ENCODE data around the gene C1RL.
A peak's percentile ranks its signal among the peaks of the same experiment; 100 is the strongest.

C1RL gene

GRCh38 chr12:7108796-7109571, at the start of gene C1RL:
Gene C1RL (minus strand): TSS chr12:7109214. CDS start chr12:7109180, 34 bp downstream.
- peak; percentile 71 for DNase-seq (ENCODE audit: low read depth)

- DNase-seq (ENCODE audit: low read depth) = no peak
Measured at GRCh38 chr12:7157391-7157790, 48.4 kb upstream of the C1RL start.

GRCh38 chr12:7156259-7157197, 47.5 kb upstream of the C1RL start:
- DNase-seq (ENCODE audit: low read depth) = no peak

DNA sequence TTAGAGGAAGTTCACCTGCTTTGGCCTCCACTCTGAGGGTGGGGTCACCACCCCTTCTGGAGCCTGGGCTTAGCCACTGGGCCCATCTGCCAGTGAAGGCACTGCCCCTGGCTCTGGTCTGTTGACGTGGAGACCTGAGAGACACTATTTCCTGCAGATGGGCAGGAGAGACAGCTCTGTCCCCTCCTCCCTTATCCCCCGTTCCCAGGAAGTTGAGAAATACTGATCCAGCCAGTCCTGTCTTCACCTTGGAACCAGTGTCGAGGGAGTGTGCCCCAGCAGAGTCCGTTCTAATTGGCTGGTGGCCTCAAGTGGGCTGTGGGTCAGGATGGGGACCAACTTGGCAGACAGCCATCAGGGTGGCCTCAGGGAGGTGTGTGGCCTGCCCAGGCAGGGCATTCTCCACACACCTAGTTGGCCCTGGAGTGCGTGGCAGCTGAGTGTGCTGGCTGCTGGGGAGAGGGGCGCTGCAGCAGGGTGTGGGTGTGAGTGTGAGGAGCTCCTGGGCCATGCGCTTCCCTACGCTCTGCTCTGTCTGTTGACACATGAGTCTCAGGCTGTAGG, 46.5 kb upstream of the C1RL start:
- DNase-seq (ENCODE audit: low read depth) = no peak

- no peak for DNase-seq (ENCODE audit: low read depth)
Measured at GRCh38 chr12:7154901-7155470, 46.0 kb upstream of the C1RL start.

DNA sequence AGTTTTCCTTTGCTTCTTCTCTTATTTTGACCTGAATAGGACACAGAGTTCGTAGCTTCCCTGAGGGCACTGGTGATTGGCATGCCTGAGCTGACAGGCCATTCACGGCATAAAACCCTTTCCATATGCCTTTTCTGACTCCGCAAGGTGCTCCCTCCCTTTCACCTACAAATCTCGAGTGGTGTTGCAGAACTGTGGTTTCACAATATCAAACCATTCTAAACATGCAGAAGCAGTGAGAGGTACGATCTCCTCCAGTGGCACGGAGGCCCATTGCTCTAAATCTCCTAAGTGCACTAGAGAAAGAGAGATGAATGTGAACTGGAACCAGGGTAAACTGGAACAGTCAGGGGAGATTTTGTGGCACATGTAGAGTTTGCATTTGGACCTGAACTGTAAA, 45.0 kb upstream of the C1RL start:
- no peak for DNase-seq (ENCODE audit: low read depth)

DNA sequence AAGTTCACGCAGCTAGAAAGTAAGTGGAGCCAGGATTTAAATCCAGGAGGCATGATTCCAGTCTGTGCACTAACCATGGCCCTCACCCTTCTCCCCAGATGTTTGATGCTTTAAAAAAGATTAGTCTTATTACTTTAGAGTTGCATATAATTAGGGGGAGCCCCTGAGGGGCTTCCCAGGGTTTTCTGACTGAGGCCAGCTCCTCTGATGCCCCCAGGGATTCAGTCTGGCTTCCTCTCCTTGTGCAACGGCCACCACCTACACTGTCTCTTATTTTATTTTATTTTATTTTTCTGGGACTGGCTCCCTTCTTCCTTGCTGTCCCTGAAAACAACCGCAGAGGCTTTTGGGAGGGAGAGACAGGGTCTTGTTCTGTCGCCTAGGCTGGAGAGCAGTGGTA, 43.8 kb upstream of the C1RL start:
- no peak for DNase-seq (ENCODE audit: low read depth)

GRCh38 chr12:7151532-7151931, 42.5 kb upstream of the C1RL start:
- no peak for DNase-seq (ENCODE audit: low read depth)

GRCh38 chr12:7150841-7151240, 41.8 kb upstream of the C1RL start:
- DNase-seq (ENCODE audit: low read depth) = no peak

DNA sequence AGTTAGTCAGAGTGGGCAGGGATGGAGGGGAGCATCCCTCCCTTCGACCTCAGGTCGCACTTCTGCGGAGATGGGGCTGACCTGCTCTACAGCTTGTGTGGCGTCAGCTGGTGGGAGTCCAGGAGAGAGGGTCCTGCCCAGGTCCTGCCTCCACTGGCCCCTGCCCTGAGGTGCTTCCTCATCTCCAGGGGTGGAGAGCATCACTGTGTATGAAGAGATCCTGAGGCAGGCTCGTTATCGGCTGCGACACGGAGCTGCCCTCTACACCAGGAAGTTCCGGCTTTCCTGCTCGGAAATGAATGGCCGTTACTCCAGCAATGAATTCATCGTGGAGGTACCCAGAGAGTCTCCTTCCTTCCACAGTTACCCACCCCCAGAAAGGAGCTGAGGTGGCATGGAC, 41.3 kb upstream of the C1RL start:
- no peak for DNase-seq (ENCODE audit: low read depth)

- DNase-seq (ENCODE audit: low read depth) = no peak
Measured at GRCh38 chr12:7146906-7147305, 37.9 kb upstream of the C1RL start.

GRCh38 chr12:7146228-7146627, 37.2 kb upstream of the C1RL start:
- no peak for DNase-seq (ENCODE audit: low read depth)

DNA sequence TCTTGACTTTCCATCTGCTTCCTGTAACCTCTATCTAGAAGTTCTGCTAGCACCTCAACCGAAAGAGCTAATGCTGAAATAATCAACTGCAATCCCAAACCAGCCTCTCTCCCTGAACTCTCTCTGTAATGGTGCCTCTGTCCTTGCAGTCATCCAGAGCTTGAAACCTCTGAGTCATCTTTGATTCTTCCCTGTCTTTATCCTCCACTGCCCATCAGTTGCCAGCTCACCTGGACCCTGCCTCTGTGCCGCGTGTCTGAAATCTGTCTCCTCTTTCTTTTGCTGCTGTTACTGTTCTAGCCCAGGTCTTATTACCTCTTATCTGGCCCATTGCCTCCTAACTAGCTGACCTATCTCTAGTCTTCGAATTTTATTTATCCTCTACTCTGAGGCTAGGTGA, 36.7 kb upstream of the C1RL start:
- no peak for DNase-seq (ENCODE audit: low read depth)

- no peak for DNase-seq (ENCODE audit: low read depth)
Measured at GRCh38 chr12:7144414-7145120, 35.6 kb upstream of the C1RL start.

- DNase-seq (ENCODE audit: low read depth) = no peak
Measured at GRCh38 chr12:7143564-7143963, 34.5 kb upstream of the C1RL start.

GRCh38 chr12:7142809-7143465, 33.9 kb upstream of the C1RL start:
- DNase-seq (ENCODE audit: low read depth) = no peak

- DNase-seq (ENCODE audit: low read depth) = peak; percentile 25
Measured at GRCh38 chr12:7142056-7142644, 33.1 kb upstream of the C1RL start.

DNA sequence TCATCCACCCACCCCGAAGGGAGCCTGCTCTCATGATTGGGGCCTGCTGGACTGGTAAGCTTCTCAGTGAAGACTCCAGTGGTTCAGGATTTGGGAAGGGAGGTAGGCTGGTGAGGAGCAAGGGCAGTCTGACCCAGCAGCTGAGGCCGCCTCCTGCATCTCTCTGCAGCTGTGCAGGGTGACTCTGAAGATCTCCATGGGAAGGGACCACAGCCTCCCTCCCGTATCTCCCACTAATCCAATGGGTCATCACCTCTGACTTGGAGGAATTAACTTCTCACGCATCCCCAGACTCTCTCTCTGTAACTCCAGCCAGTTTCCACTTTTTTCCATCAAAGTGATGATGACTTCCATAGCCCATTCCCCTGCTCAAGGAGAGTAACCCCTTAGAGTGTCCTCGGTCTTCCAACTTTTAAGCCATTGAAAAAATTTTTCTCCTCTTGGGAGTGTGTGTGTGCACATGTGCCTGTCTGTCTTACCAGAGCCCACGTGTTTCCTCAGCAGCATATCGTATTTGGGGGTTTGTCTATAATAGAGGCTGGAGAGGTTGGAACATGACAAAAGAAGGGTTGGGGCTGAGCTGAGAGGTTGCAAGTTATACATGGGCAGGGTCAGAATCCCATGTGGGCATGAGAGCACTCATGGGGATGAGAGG, 32.5 kb upstream of the C1RL start:
- DNase-seq (ENCODE audit: low read depth) = no peak

DNA sequence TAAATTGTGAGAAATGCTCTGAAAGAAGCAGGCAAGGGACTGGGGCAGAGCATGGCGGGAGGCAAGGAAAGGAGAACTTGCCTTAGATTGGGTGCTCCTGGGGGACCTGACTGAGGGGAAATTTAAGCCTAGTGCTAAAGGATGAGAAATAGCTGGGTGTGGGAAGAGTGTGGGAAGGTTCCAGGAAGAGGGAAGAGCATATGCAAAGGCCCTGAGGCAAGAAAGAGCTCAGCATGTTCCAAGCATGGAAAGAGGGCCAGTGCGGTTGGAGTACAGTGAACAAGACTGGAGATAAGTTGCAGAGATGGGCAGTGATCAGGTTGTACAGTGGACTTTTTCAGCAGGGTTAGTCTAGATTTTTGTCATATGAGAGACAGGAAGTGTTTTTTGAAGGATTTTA, 30.2 kb upstream of the C1RL start:
- no peak for DNase-seq (ENCODE audit: low read depth)

DNA sequence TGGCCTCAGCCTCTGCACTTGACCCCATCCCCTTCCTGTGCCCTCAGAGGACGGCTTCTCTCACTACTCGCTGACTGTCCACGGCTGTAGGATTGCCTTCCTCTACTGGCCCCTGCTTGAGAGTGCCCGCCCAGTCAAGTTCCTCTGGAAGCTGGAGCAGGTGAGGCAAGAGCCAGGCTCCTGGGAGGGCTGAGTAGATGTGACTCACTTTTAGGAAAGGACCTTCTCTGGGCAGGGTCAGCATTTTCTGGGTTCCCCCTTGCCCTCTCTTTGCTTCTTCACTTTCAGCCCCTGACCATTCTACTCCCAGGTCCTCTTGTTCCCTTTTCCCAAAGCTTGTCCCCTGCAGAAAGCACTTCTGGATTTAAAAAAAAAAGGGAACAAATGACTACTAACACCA, 28.9 kb upstream of the C1RL start:
- DNase-seq (ENCODE audit: low read depth) = no peak
